Tibial artery (tissue), 4 donors: ENCODE results near the gene TNP2.

Experiments used
- DNase-seq, 2 donors: peaks; one replicate each; pipeline ENCODE4 v3.0.0-alpha.2; 2019
- H3K27ac ChIP-seq, 2 donors: fragments of 200-600 bp; sonication (generic) in 1 of 2; 1 replicate in 1 of 2; 2 replicates in 1 of 2; pipeline ENCODE4 v1.5.1; 2018 to 2019; ENCODE audit warnings: mild to moderate bottlenecking in 1 of 2
- H3K27me3 ChIP-seq, 2 donors: fragments of 200-600 bp; sonication (generic) in 1 of 2; one replicate each; pipeline versions ENCODE4 v1.5.1 to v1.6.0; 2016 to 2019
- H3K36me3 ChIP-seq, 3 donors: fragments of 200-600 bp; sonication (generic) in 2 of 3; one replicate each; pipeline ENCODE4 v1.5.1; 2016 to 2019; ENCODE audit warnings: mild to moderate bottlenecking in 2 of 3
- H3K4me1 ChIP-seq, 4 donors: fragments of 200-600 bp; sonication (generic) in 2 of 4; 1 replicate in 3 of 4; 2 replicates in 1 of 4; pipeline ENCODE4 v1.5.1; 2016 to 2019
- H3K4me3 ChIP-seq, 2 donors: fragments of 200-600 bp; sonication (generic) in 1 of 2; 1 replicate in 1 of 2; 2 replicates in 1 of 2; pipeline ENCODE4 v1.5.1; 2018 to 2019; ENCODE audit warnings: mild to moderate bottlenecking in 2 of 2
- H3K9me3 ChIP-seq, 3 donors: fragments of 200-600 bp; sonication (generic) in 1 of 3; one replicate each; pipeline ENCODE4 v1.5.1; 2016 to 2019
- CTCF ChIP-seq, 2 experiments: fragments of 200-600 bp in 1 of 2; fragments of 450-650 bp in 1 of 2; IDR thresholded peaks; one replicate each; pipeline ENCODE4 v1.5.1; 2017 to 2019; ENCODE audit warnings: antibody characterized with exemption in 2 of 2, mild to moderate bottlenecking in 1 of 2, moderate library complexity in 1 of 2
- intact Hi-C: fragments of 100-400 bp; cut with DNase I; formaldehyde crosslinking; loops from one replicate; pipeline ENCODE4 v1.15.0; 2023; ENCODE audit warnings: low total_unique reads

The TNP2 gene

DNA sequence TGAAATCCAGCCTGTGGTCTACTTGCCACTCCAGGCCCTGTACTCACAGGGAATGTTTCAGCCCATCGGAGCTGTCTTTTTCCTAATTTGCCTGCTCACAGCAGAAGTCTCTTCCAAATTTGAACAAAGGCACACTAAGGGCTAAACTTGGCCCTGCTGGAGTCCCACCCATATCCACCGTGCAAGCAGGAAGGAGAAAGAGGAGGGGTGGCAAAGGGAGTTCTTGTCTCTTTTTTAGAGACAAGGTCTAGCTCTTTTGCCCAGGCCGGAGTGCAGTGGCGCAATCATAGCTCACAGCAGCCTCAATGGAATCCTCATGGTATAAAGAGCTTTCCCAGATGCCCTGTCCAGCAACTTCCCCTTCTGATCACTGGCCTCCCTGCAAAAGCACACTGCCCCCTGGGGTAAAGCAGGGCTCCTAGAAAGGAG lies 14.7 kb upstream of the TNP2 start:
- Histone ChIP-seq H3K36me3 (no peaks in the 10 kb centered on the region), H3K27ac (no peak overlapping the region), H3K9me3 (no peaks in the 10 kb centered on the region), H3K4me1 (no peaks in the 10 kb centered on the region), H3K27me3 (no peaks in the 10 kb centered on the region), H3K4me3 (no peak overlapping the region)
- no peak for DNase-seq
- intact Hi-C loops: no loop called here
- TF ChIP-seq CTCF (IDR thresholded peaks at IDR 0.05): no peak

- Histone ChIP-seq H3K27ac (no peak within 1 kb of the TSS), H3K27me3 (peaks cover 0 to 4% of the 10 kb centered on the region in 2 donors), H3K9me3 (no peaks in the 10 kb centered on the region), H3K36me3 (no peaks in the 10 kb centered on the region), H3K4me1 (no peaks in the 10 kb centered on the region), H3K4me3 (no peak within 1 kb of the TSS)
- no peak for TF ChIP-seq CTCF (IDR thresholded peaks at IDR 0.05)
- DNase-seq: no peak
- intact Hi-C loops: no loop called here
Measured at GRCh38 chr16:11280616-11281522, 11.7 kb upstream of the TNP2 start, which contains the start of gene PRM1. Gene PRM1 (minus strand): TSS chr16:11281330. CDS start chr16:11281238, 92 bp downstream.

- H3K27me3 ChIP-seq: peaks cover 0 to 4% of the 10 kb centered on the region in 2 donors
- no peak overlapping the region for H3K27ac ChIP-seq
- TF ChIP-seq CTCF (IDR thresholded peaks at IDR 0.05): no peak
- no peak overlapping the region for H3K4me3 ChIP-seq
- no peaks in the 10 kb centered on the region for H3K36me3 ChIP-seq
- no peaks in the 10 kb centered on the region for H3K4me1 ChIP-seq
- H3K9me3 ChIP-seq: no peaks in the 10 kb centered on the region
- DNase-seq: no peak
- intact Hi-C loops: no loop called here
Measured at GRCh38 chr16:11278681-11279628, 9.8 kb upstream of the TNP2 start.

DNA sequence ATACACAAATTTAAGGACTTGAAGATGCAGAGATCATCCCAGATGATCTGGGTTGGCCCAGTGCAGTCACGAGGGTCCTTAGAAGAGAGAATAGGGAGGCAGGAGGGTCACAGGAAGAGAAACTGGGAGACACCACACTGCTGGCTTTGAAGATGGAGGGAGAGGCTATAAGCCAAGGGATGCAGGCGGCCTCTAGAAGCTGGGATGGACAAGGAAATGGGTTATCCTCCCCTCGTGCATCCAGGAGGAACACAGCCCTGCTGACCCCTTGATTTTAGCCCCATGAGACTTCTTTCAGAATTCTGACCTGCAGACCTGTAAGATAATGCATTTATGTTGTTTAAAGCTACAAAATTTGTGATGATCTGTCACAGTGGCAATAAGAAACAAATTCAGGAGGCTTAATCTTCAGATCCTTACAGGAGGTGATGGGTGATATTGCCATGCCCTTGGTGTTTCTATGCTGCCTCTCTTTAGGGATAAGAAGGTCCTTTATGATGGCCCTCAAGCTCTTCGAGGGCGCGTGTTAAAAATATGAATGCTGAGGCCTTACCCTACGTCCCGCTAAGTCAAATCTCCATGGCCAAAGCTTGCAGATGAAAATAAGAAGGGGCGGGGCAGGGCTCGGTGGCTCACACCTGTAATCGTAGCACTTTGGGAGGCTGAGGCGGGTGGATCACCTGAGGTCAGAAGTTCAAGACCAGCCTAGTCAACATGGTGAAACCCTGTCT lies 8.6 kb upstream of the TNP2 start:
- DNase-seq: no peak
- H3K4me3 ChIP-seq: no peak overlapping the region
- no peaks in the 10 kb centered on the region for H3K9me3 ChIP-seq
- no peaks in the 10 kb centered on the region for H3K36me3 ChIP-seq
- no peak overlapping the region for H3K27ac ChIP-seq
- intact Hi-C loops: no loop called here
- peaks cover 0 to 4% of the 10 kb centered on the region in 2 donors for H3K27me3 ChIP-seq
- no peak for TF ChIP-seq CTCF (IDR thresholded peaks at IDR 0.05)
- H3K4me1 ChIP-seq: no peaks in the 10 kb centered on the region
